ENCODE measurements around the gene PHF2.

The PHF2 gene

DNA sequence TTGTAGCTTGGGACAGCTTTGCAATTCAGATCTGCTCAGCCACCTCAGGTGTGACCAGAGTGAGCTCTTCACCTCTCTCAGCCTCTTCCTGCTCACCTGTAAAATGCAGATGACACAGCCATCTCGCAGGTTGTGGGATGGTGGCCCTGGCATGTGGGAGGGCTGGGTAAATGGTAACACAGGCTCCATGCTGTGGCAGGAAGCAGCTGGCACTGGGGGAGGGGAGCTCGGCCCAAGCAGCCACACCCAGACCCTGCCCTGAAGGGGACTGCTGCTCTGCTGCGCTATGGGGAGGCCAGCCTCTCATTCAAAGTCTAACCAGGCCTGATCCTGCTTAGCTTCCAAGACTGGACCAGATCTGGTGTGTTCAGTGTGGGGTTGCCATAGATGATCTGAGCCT, 24.1 kb downstream of the PHF2 start:
- no peak for TF ChIP-seq CTCF (IDR thresholded peaks at IDR 0.05; ENCODE audit: low read depth, low read length)
- no peak overlapping the region for H3K4me3 ChIP-seq (ENCODE audit: low read depth, low read length)

- no peak overlapping the region for H3K4me3 ChIP-seq (ENCODE audit: low read depth, low read length)
- TF ChIP-seq CTCF (IDR thresholded peaks at IDR 0.05; ENCODE audit: low read depth, low read length), result no peak
These were observed 24.7 kb downstream of the PHF2 start for GRCh38 chr9:93601063-93601462.

GRCh38 chr9:93601666-93602065, 25.3 kb downstream of the PHF2 start:
- no peak for TF ChIP-seq CTCF (IDR thresholded peaks at IDR 0.05; ENCODE audit: low read depth, low read length)
- H3K4me3 ChIP-seq (ENCODE audit: low read depth, low read length), result no peak overlapping the region

DNA sequence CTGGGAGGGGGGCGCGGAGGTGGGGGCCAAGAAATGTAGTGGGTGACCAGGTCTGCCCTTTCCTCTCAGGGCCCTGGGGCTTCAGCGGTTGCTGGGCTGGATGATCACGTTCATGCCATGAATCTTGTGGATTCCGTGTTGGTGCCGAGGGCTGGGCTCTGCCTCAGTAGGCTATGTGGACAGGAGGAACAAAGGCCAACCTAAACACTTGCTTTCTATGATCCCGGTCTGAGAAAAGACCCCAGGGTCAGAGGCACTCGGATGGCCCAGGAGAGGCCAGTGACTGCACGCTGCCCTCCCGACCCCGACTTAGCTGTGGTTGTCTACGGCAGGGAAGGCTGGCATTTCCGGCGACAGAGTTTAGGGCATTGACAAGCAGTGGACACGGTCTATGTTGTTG, 26.6 kb downstream of the PHF2 start:
- H3K4me3 ChIP-seq (ENCODE audit: low read depth, low read length), result no peak overlapping the region
- no peak for TF ChIP-seq CTCF (IDR thresholded peaks at IDR 0.05; ENCODE audit: low read depth, low read length)

DNA sequence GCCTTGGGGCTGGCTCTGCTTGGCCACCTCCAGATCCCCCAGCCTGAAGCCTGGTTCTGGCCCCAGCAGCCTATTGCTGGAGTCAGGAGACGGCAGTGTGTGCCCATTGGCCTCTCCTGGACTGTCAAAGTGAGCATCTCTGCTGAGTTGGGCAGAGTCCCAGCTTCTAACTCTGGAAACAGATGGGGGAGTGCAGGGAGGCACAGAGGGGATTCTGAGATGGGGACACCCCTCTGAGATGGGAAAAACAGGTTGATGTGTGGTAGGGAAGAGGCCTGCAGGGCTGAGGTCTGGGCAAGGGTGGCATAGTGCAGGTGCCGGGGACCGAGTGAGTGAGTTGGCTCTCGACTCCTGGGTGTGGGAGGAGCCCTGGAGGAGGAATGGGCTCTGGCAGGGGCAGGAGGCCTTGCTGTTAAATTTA, 27.5 kb downstream of the PHF2 start:
- no peak overlapping the region for H3K4me3 ChIP-seq (ENCODE audit: low read depth, low read length)
- no peak for TF ChIP-seq CTCF (IDR thresholded peaks at IDR 0.05; ENCODE audit: low read depth, low read length)

GRCh38 chr9:93606187-93606586, 29.8 kb downstream of the PHF2 start:
- no peak overlapping the region for H3K4me3 ChIP-seq (ENCODE audit: low read depth, low read length)
- no peak for TF ChIP-seq CTCF (IDR thresholded peaks at IDR 0.05; ENCODE audit: low read depth, low read length)

DNA sequence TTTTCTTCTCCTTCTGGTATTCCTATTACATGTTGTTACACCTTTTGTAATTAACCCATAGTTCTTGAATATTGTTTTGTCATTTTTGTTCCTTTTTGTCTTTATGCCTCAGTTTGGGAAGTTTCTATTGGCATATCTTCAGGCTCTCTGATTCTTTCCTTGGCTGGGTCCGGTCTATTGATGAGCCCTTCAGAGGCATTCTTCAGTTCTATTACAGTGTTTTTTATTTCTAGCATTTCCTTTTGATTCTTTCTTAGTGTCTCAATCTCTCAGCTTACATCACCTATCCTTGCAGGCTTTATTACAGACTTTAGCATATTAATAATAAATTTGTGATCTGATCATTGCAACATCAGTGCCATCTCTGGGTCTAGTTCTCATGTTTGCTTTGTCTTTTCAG, 33.8 kb downstream of the PHF2 start:
- H3K4me3 ChIP-seq (ENCODE audit: low read depth, low read length), result no peak overlapping the region
- TF ChIP-seq CTCF (IDR thresholded peaks at IDR 0.05; ENCODE audit: low read depth, low read length), result no peak
